ENCODE results near the gene PRDX6. TPM values are rescaled to one million over a fixed set of nuclear protein-coding genes. Genes with fewer than 3 reads are reported as not detected.

PRDX6 gene
- total RNA-seq, 2 donors from 2014 or later: 483 to 623 TPM

- H3K27me3 ChIP-seq (ENCODE audit: control insufficient read depth, insufficient read depth, low read length, poor library complexity, severe bottlenecking): no peaks in the 10 kb centered on the region
- no peak for TF ChIP-seq CTCF (conservative IDR thresholded peaks at IDR 0.05)
- H3K27ac Mint-ChIP-seq: no peak overlapping the region
These were observed 50.2 kb downstream of the PRDX6 start for GRCh38 chr1:173527151-173527826.

GRCh38 chr1:173529106-173529505 is 52.0 kb downstream of the PRDX6 start:
- no peaks in the 10 kb centered on the region for H3K9me3 Mint-ChIP-seq
- peaks cover 3% of the 10 kb centered on the region for H3K4me1 ChIP-seq (ENCODE audit: control insufficient read depth, insufficient read depth, low read length)
- H3K27ac Mint-ChIP-seq: no peak overlapping the region
- no peak for DNase-seq
- no peaks in the 10 kb centered on the region for H3K9me3 ChIP-seq (ENCODE audit: control insufficient read depth, low read length)
- 82 to 100% methylated on average over 1 to 4 of the region's 4 CpGs for WGBS, 2 experiments (ENCODE audit: insufficient coverage in 1 of 2, insufficient read length in 1 of 2)
- H3K36me3 Mint-ChIP-seq (ENCODE audit: low read depth): no peaks in the 10 kb centered on the region
- no peak for TF ChIP-seq CTCF (conservative IDR thresholded peaks at IDR 0.05)
- no peak overlapping the region for H3K27ac ChIP-seq (ENCODE audit: low read depth, low read length)
- H3K27me3 Mint-ChIP-seq (ENCODE audit: insufficient read depth): no peaks in the 10 kb centered on the region
- no peak overlapping the region for H3K4me3 ChIP-seq (ENCODE audit: low read length)
- H3K4me3 Mint-ChIP-seq: no peak overlapping the region
- no peaks in the 10 kb centered on the region for H3K27me3 ChIP-seq (ENCODE audit: control insufficient read depth, insufficient read depth, low read length, poor library complexity, severe bottlenecking)
- H3K36me3 ChIP-seq (ENCODE audit: control insufficient read depth, insufficient read depth, low read length): no peaks in the 10 kb centered on the region
- no peak overlapping the region for H3K9ac ChIP-seq (ENCODE audit: extremely low read depth, low read length, poor library complexity, severe bottlenecking)
- peaks cover 12% of the 10 kb centered on the region for H3K4me1 Mint-ChIP-seq

More at GRCh38 chr1:173527151-173527826, 50.2 kb downstream of the PRDX6 start:
- H3K27ac ChIP-seq (ENCODE audit: low read depth, low read length): no peak overlapping the region
- no peaks in the 10 kb centered on the region for H3K36me3 ChIP-seq (ENCODE audit: control insufficient read depth, insufficient read depth, low read length)
- no peaks in the 10 kb centered on the region for H3K27me3 Mint-ChIP-seq (ENCODE audit: insufficient read depth)
- DNase-seq: no peak
- H3K4me1 ChIP-seq (ENCODE audit: control insufficient read depth, insufficient read depth, low read length): peaks cover 3% of the 10 kb centered on the region
- no peaks in the 10 kb centered on the region for H3K9me3 ChIP-seq (ENCODE audit: control insufficient read depth, low read length)
- no peak overlapping the region for H3K9ac ChIP-seq (ENCODE audit: extremely low read depth, low read length, poor library complexity, severe bottlenecking)
- no peak overlapping the region for H3K4me3 ChIP-seq (ENCODE audit: low read length)
- no peaks in the 10 kb centered on the region for H3K36me3 Mint-ChIP-seq (ENCODE audit: low read depth)
- H3K9me3 Mint-ChIP-seq: no peaks in the 10 kb centered on the region
- H3K4me1 Mint-ChIP-seq: peaks cover 12% of the 10 kb centered on the region
- no peak overlapping the region for H3K4me3 Mint-ChIP-seq
- 94% methylated on average over 3 of the region's 3 CpGs; no CpG with 5 or more reads in 1 of the 2 experiments for WGBS, 2 experiments (ENCODE audit: insufficient coverage in 1 of 2, insufficient read length in 1 of 2)

- no peaks in the 10 kb centered on the region for H3K27me3 Mint-ChIP-seq (ENCODE audit: insufficient read depth)
- H3K9me3 ChIP-seq (ENCODE audit: control insufficient read depth, low read length): no peaks in the 10 kb centered on the region
- H3K27me3 ChIP-seq (ENCODE audit: control insufficient read depth, insufficient read depth, low read length, poor library complexity, severe bottlenecking): no peaks in the 10 kb centered on the region
- no peaks in the 10 kb centered on the region for H3K4me1 ChIP-seq (ENCODE audit: control insufficient read depth, insufficient read depth, low read length)
- no peak overlapping the region for H3K4me3 ChIP-seq (ENCODE audit: low read length)
- no peak for DNase-seq
- H3K4me3 Mint-ChIP-seq: no peak overlapping the region
- no peak overlapping the region for H3K27ac Mint-ChIP-seq
- 61 to 73% methylated on average over 3 to 4 of the region's 4 CpGs for WGBS, 2 experiments (ENCODE audit: insufficient coverage in 1 of 2, insufficient read length in 1 of 2)
- no peaks in the 10 kb centered on the region for H3K36me3 Mint-ChIP-seq (ENCODE audit: low read depth)
- no peak for TF ChIP-seq CTCF (conservative IDR thresholded peaks at IDR 0.05)
- H3K9ac ChIP-seq (ENCODE audit: extremely low read depth, low read length, poor library complexity, severe bottlenecking): no peak overlapping the region
- no peaks in the 10 kb centered on the region for H3K36me3 ChIP-seq (ENCODE audit: control insufficient read depth, insufficient read depth, low read length)
- H3K9me3 Mint-ChIP-seq: no peaks in the 10 kb centered on the region
- H3K4me1 Mint-ChIP-seq: peaks cover 11% of the 10 kb centered on the region
- peak overlapping the region; percentile 0 for H3K27ac ChIP-seq (ENCODE audit: low read depth, low read length)
These were observed 53.9 kb downstream of the PRDX6 start for GRCh38 chr1:173530795-173531693.

All from endodermal cell (in vitro differentiated cells).